ENCODE data around the gene VEGFC. TPM values are rescaled to one million over a fixed set of nuclear protein-coding genes. Genes with fewer than 3 reads are reported as not detected.

Gene VEGFC
- total and polyA plus RNA-seq, 2 donors (not counting 1 experiment from before 2014, with no cell fraction given) = not detected

DNA sequence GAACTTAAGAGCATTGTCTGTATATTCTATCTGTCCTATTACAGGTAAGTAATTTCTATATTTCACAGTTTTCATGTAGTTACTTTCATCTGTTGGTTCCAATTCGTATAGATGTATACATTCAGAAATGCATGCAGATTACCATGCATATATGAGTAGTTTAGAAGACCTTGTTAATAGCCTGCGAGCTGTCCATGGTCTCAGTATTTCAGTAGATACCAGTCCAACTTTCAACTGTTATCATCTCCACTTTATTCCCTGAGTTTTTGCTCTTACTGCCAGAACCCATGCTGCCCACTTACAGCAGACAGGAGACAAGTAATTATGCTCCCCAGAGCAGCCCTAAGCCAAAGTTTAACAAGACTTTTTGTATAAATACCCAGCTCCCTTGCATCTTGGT is 37.7 kb downstream of the VEGFC start:
- intact Hi-C loops (cut with micrococcal nuclease) = no loop called here
- Histone ChIP-seq H2AFZ (ENCODE audit: insufficient read depth, low read depth, low read length, poor library complexity, severe bottlenecking) (no peak overlapping the region), H3K4me1 (ENCODE audit: control insufficient read depth in 2 of 2, insufficient read depth in 2 of 2, low read length in 2 of 2) (no peaks in the 10 kb centered on the region), H3K4me2 (replicated peaks; ENCODE audit: low read depth, low read length, poor library complexity, severe bottlenecking) (no peak overlapping the region), H3K9me3 (ENCODE audit: control extremely low read depth in 1 of 3, control insufficient read depth in 2 of 3, insufficient read depth in 1 of 3, low read length in 2 of 3) (no peaks in the 10 kb centered on the region), H3K36me3 (replicated peaks in 1 of 2; ENCODE audit: control extremely low read depth in 1 of 2, control insufficient read depth in 1 of 2, extremely low read depth in 1 of 2, insufficient read depth in 2 of 2, low read length in 1 of 2) (no peaks in the 10 kb centered on the region), H3K79me2 (ENCODE audit: control insufficient read depth, insufficient read depth, low read length) (no peaks in the 10 kb centered on the region), H3K27ac (ENCODE audit: low read length in 2 of 2) (no peak overlapping the region), H3K27me3 (replicated peaks in 1 of 4; ENCODE audit: control extremely low read depth in 1 of 4, control insufficient read depth in 3 of 4, insufficient read depth in 4 of 4, low read length in 3 of 4) (no peaks in the 10 kb centered on the region), H3K9ac (ENCODE audit: low read length) (no peak overlapping the region), H4K20me1 (ENCODE audit: control insufficient read depth, insufficient read depth, low read length, poor library complexity, severe bottlenecking) (no peaks in the 10 kb centered on the region), H3K4me3 (ENCODE audit: control extremely low read depth in 1 of 5, extremely low read depth in 1 of 5, insufficient read depth in 1 of 5, low read depth in 2 of 5, low read length in 4 of 5) (no peak overlapping the region)
- DNase-seq (no peak), ATAC-seq (ENCODE audit: low read depth) (no peak)
- ChIA-PET CTCF (no interaction called here), POLR2A (no interaction called here)
- no peak overlapping the region for H3K4me3 Mint-ChIP-seq
- no peaks in the 10 kb centered on the region for H3K4me1 Mint-ChIP-seq
- no peaks in the 10 kb centered on the region for H3K27me3 Mint-ChIP-seq
- no peak overlapping the region for H3K27ac Mint-ChIP-seq
- H3K9me3 Mint-ChIP-seq (ENCODE audit: insufficient read depth) = no peaks in the 10 kb centered on the region
- no CpG with 5 or more reads among the region's 2 CpGs for WGBS (ENCODE audit: insufficient coverage)
- TF ChIP-seq EZH2 (IDR thresholded peaks at IDR 0.05; ENCODE audit: borderline replicate concordance, insufficient read depth, low read depth, low read length, poor library complexity, severe bottlenecking) = no peak
- TF ChIP-seq, protein P1, sequence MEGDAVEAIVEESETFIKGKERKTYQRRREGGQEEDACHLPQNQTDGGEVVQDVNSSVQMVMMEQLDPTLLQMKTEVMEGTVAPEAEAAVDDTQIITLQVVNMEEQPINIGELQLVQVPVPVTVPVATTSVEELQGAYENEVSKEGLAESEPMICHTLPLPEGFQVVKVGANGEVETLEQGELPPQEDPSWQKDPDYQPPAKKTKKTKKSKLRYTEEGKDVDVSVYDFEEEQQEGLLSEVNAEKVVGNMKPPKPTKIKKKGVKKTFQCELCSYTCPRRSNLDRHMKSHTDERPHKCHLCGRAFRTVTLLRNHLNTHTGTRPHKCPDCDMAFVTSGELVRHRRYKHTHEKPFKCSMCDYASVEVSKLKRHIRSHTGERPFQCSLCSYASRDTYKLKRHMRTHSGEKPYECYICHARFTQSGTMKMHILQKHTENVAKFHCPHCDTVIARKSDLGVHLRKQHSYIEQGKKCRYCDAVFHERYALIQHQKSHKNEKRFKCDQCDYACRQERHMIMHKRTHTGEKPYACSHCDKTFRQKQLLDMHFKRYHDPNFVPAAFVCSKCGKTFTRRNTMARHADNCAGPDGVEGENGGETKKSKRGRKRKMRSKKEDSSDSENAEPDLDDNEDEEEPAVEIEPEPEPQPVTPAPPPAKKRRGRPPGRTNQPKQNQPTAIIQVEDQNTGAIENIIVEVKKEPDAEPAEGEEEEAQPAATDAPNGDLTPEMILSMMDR (IDR thresholded peaks at IDR 0.05) = no peak

DNA sequence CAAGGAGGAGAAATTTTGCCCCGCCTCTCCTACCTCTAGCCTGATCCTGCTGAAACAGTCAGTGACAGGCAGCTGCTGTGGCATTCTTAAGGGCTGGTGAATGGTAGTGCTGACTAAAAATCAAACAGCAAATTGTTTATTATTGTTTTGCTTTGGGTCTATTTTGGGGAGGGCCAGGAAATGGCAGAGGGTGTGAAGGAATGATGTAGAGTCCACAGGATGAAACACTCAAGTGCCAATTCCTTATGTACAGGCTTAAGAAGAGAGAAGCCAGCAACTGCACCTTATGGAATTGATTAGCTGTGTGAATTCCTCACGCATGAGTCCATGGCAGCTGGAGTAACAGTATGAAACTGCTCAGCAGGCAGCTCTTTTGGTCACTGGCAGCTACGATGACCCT is 39.7 kb downstream of the VEGFC start:
- H3K9ac ChIP-seq (ENCODE audit: low read length) = no peak overlapping the region
- no peak for ATAC-seq (ENCODE audit: low read depth)
- no peaks in the 10 kb centered on the region for H3K27me3 ChIP-seq (replicated peaks in 1 of 4; ENCODE audit: control extremely low read depth in 1 of 4, control insufficient read depth in 3 of 4, insufficient read depth in 4 of 4, low read length in 3 of 4)
- no peak overlapping the region for H3K27ac ChIP-seq (ENCODE audit: low read length in 2 of 2)
- no peaks in the 10 kb centered on the region for H3K36me3 ChIP-seq (replicated peaks in 1 of 2; ENCODE audit: control extremely low read depth in 1 of 2, control insufficient read depth in 1 of 2, extremely low read depth in 1 of 2, insufficient read depth in 2 of 2, low read length in 1 of 2)
- ChIA-PET POLR2A (no interaction called here), CTCF (no interaction called here)
- 80% methylated on average over 1 of the region's 3 CpGs for WGBS (ENCODE audit: insufficient coverage)
- no peak for DNase-seq
- TF ChIP-seq, protein P1 (IDR thresholded peaks at IDR 0.05) = no peak
- TF ChIP-seq EZH2 (IDR thresholded peaks at IDR 0.05; ENCODE audit: borderline replicate concordance, insufficient read depth, low read depth, low read length, poor library complexity, severe bottlenecking) = no peak
- H3K4me1 Mint-ChIP-seq = no peaks in the 10 kb centered on the region
- no peaks in the 10 kb centered on the region for H3K9me3 ChIP-seq (ENCODE audit: control extremely low read depth in 1 of 3, control insufficient read depth in 2 of 3, insufficient read depth in 1 of 3, low read length in 2 of 3)
- H3K4me1 ChIP-seq (ENCODE audit: control insufficient read depth in 2 of 2, insufficient read depth in 2 of 2, low read length in 2 of 2) = no peaks in the 10 kb centered on the region
- H3K27me3 Mint-ChIP-seq = no peaks in the 10 kb centered on the region
- no peak overlapping the region for H3K4me3 Mint-ChIP-seq
- intact Hi-C loops (cut with micrococcal nuclease) = no loop called here
- H4K20me1 ChIP-seq (ENCODE audit: control insufficient read depth, insufficient read depth, low read length, poor library complexity, severe bottlenecking) = no peaks in the 10 kb centered on the region
- H3K9me3 Mint-ChIP-seq (ENCODE audit: insufficient read depth) = no peaks in the 10 kb centered on the region
- H3K27ac Mint-ChIP-seq = no peak overlapping the region
- H2AFZ ChIP-seq (ENCODE audit: insufficient read depth, low read depth, low read length, poor library complexity, severe bottlenecking) = no peak overlapping the region
- H3K4me2 ChIP-seq (replicated peaks; ENCODE audit: low read depth, low read length, poor library complexity, severe bottlenecking) = no peak overlapping the region
- no peak overlapping the region for H3K4me3 ChIP-seq (ENCODE audit: control extremely low read depth in 1 of 5, extremely low read depth in 1 of 5, insufficient read depth in 1 of 5, low read depth in 2 of 5, low read length in 4 of 5)
- no peaks in the 10 kb centered on the region for H3K79me2 ChIP-seq (ENCODE audit: control insufficient read depth, insufficient read depth, low read length)

All from B cell (primary cell).